ENCODE results near the gene PBX2. TPM values are rescaled to one million over a fixed set of nuclear protein-coding genes. Genes with fewer than 3 reads are reported as not detected.

PBX2 gene
- total and polyA plus RNA-seq, 2 of the 4 experiments (the other 2 are of a cell fraction), result 17.7 to 56.8 TPM

DNA sequence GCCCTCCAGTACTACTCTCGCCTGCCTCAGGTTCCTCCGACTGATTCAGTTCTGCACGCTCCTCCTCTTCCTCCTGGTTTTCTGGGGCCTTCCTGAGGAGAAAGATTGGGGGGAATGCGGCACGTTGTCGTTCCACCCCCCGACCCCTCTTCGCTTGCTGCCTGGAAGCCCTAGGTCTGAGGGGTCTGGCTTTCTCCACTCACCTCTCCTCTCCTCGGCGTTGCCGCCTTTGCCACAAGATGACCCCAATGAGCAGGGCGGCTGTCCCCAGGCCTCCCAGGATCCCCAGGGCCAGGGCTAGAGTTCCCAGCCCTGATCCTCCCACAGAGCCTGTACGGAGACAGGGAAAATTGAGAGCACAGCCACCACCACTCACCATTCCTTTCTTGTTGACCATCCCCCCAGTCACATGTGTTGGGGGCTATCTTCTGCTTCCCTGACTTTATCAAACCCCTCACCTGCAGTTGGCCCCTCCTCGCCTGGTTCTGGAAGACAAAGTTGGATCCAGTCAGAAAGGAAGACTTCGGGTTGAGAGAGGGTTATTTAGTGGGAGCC, 8.8 kb downstream of the PBX2 start:
- H3K36me3 ChIP-seq (ENCODE audit: control insufficient read depth, insufficient read depth, low read length), result peaks cover 21% of the 10 kb centered on the region; the same call in 1 of the 2 replicates
- no peaks in the 10 kb centered on the region for H3K27me3 ChIP-seq (ENCODE audit: control insufficient read depth, insufficient read depth, low read length)
- no CpG with 5 or more reads among the region's 15 CpGs for WGBS, 2 experiments (ENCODE audit: extremely low coverage in 2 of 2, insufficient read length in 1 of 2)
- H4K20me1 ChIP-seq (ENCODE audit: insufficient read depth, low read length), result peaks cover 3% of the 10 kb centered on the region; the same call in 1 of the 2 replicates
- H2AK9ac ChIP-seq (replicated peaks; ENCODE audit: low read depth, low read length, poor library complexity), result no peak overlapping the region
- no peak overlapping the region for H3K14ac ChIP-seq (replicated peaks; ENCODE audit: low read depth, low read length)
- H3K9ac ChIP-seq (ENCODE audit: low read depth, low read length), result no peak overlapping the region
- H2AK5ac ChIP-seq (ENCODE audit: low read depth, low read length), result no peak overlapping the region
- dilution Hi-C loops (cut with HindIII; ENCODE audit: low sequenced_read_pairs, unreplicated experiment), result no loop called here
- peaks cover 8 to 36% of the 10 kb centered on the region in 2 experiments for H3K79me1 ChIP-seq (ENCODE audit: low read depth in 1 of 2, low read length in 2 of 2)
- ATAC-seq (ENCODE audit: low read depth) (no peak), DNase-seq (no peak)
- peaks cover 4% of the 10 kb centered on the region for H3K4me1 ChIP-seq (ENCODE audit: control insufficient read depth, insufficient read depth, low read length)
- no peaks in the 10 kb centered on the region for H3K9me3 ChIP-seq (ENCODE audit: control insufficient read depth, insufficient read depth, low read length)
- no TSS peak for BruUV-seq (replicated peaks)
- H4K5ac ChIP-seq (ENCODE audit: low read depth, low read length), result no peak overlapping the region
- H4K8ac ChIP-seq (ENCODE audit: low read depth in 2 of 2, low read length in 2 of 2), result no peak overlapping the region
- peaks cover 15% of the 10 kb centered on the region for H3K9me1 ChIP-seq (ENCODE audit: insufficient read depth, low read length)
- no peak overlapping the region for H3K56ac ChIP-seq (ENCODE audit: extremely low read depth, insufficient read depth, low read length)
- no peak overlapping the region for H4K91ac ChIP-seq (ENCODE audit: insufficient read depth, low read depth, low read length)
- no peak overlapping the region for H2BK20ac ChIP-seq (ENCODE audit: low read depth, low read length)
- H3K23ac ChIP-seq (ENCODE audit: low read depth, low read length), result no peak overlapping the region
- CTCF ChIA-PET, result no interaction called here
- H2BK15ac ChIP-seq (ENCODE audit: low read depth, low read length), result no peak overlapping the region
- in situ Hi-C loops (cut with MboI; ENCODE audit: low sequenced_read_pairs), result loop anchor here (25.0 kb wide), 1 partner anchor 781 kb away; the partner anchor contains the start of genes BRD2 and HLA-DMA
- H3K4me3 ChIP-seq (ENCODE audit: insufficient read depth, low read depth, low read length), result no peak overlapping the region
- intact Hi-C loops (cut with micrococcal nuclease), result no loop called here
- no peak overlapping the region for H3K4ac ChIP-seq (ENCODE audit: low read depth, low read length)
- TF ChIP-seq NFE2L2 (IDR thresholded peaks at IDR 0.05; ENCODE audit: low read depth, low read length), result no peak
- TF ChIP-seq MAFK (IDR thresholded peaks at IDR 0.05; ENCODE audit: low read depth, low read length), result no peak
- no peak for TF ChIP-seq FOS (IDR thresholded peaks at IDR 0.05; ENCODE audit: low read depth, low read length)
- no peak for TF ChIP-seq CHD1 (IDR thresholded peaks at IDR 0.05; ENCODE audit: low read depth, low read length)
- TF ChIP-seq CEBPB (IDR thresholded peaks at IDR 0.05; ENCODE audit: low read depth, low read length), result no peak
- TF ChIP-seq BHLHE40 (IDR thresholded peaks at IDR 0.05; ENCODE audit: low read depth, low read length), result no peak
- TF ChIP-seq, protein P1, sequence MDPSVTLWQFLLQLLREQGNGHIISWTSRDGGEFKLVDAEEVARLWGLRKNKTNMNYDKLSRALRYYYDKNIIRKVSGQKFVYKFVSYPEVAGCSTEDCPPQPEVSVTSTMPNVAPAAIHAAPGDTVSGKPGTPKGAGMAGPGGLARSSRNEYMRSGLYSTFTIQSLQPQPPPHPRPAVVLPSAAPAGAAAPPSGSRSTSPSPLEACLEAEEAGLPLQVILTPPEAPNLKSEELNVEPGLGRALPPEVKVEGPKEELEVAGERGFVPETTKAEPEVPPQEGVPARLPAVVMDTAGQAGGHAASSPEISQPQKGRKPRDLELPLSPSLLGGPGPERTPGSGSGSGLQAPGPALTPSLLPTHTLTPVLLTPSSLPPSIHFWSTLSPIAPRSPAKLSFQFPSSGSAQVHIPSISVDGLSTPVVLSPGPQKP (IDR thresholded peaks at IDR 0.05; ENCODE audit: borderline replicate concordance, low read depth, low read length), result no peak
- TF ChIP-seq MXI1 (IDR thresholded peaks at IDR 0.05; ENCODE audit: borderline replicate concordance, low read depth, low read length), result no peak
- no peak for TF ChIP-seq POLR2A (IDR thresholded peaks at IDR 0.05; ENCODE audit: low read depth, low read length)
- no peak for TF ChIP-seq RFX5 (IDR thresholded peaks at IDR 0.05; ENCODE audit: low read depth, low read length)
- no peak for TF ChIP-seq CTCF (conservative IDR thresholded peaks at IDR 0.05; ENCODE audit: low read depth, low read length)
- TF ChIP-seq, protein P2, sequence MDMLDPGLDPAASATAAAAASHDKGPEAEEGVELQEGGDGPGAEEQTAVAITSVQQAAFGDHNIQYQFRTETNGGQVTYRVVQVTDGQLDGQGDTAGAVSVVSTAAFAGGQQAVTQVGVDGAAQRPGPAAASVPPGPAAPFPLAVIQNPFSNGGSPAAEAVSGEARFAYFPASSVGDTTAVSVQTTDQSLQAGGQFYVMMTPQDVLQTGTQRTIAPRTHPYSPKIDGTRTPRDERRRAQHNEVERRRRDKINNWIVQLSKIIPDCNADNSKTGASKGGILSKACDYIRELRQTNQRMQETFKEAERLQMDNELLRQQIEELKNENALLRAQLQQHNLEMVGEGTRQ (IDR thresholded peaks at IDR 0.05; ENCODE audit: low read depth, low read length), result no peak
- no peak for TF ChIP-seq SMC3 (IDR thresholded peaks at IDR 0.05; ENCODE audit: low read depth, low read length)
- no peak for TF ChIP-seq MAZ (IDR thresholded peaks at IDR 0.05; ENCODE audit: borderline replicate concordance, low read depth, low read length)
- TF ChIP-seq RCOR1 (IDR thresholded peaks at IDR 0.05; ENCODE audit: insufficient replicate concordance, low read length), result no peak
- no peak for TF ChIP-seq RAD21 (IDR thresholded peaks at IDR 0.05; ENCODE audit: low read length)
- H3K27ac ChIP-seq (ENCODE audit: insufficient read depth, low read length), result no peak overlapping the region
- H2BK120ac ChIP-seq (ENCODE audit: low read depth, low read length), result no peak overlapping the region
- POLR2A ChIA-PET (ENCODE audit: unreplicated experiment), result interaction anchor here (0.6 kb wide), 1 partner anchor 790 kb away, joined by 9 read pairs; no protein-coding TSS in a partner anchor
- H2AFZ ChIP-seq (replicated peaks; ENCODE audit: low read length, poor library complexity), result no peak overlapping the region
- H3K4me2 ChIP-seq (ENCODE audit: low read depth, low read length), result no peak overlapping the region
- H3K18ac ChIP-seq (ENCODE audit: low read depth, low read length), result no peak overlapping the region
- no peak overlapping the region for H2BK5ac ChIP-seq (ENCODE audit: low read depth, low read length, poor library complexity, severe bottlenecking)
